ENCODE results near the gene UGT2B15. TPM values are rescaled to one million over a fixed set of nuclear protein-coding genes. Genes with fewer than 3 reads are reported as not detected.
"Not testable (repeated sequence)": the region's sequence is repeated elsewhere in the genome, so short reads cannot be mapped to it uniquely, and the experiment has no call there.

The UGT2B15 gene
- not detected for polyA plus RNA-seq (ENCODE audit: insufficient read length)

DNA sequence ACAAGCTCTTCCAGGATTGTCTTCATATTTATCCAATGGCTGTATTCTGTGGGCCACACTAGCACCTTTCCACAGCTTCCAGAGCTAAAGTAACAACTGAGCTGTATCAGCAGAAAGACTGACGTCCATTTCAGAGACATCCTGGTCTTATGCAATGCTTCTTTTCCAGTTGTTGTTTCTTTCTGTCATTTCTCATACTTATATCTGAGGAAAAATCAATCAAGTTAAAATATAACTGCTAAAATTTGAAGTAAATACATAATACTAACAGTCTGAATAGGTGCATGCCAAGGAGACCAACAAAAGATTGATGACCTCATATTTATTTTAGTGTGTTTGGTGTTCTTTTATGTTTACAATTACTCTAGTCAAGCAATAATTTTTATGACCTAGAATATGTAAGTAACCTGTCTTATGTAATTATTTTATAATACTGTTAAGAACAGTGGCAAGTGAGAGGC, at the start of gene UGT2B15:
Gene UGT2B15 (minus strand): TSS at position 174 of the 461 bp plus-strand sequence. CDS start 34 bp downstream, at position 140.
- not testable (repeated sequence) for DNase-seq

GRCh38 chr4:68719075-68719473, 48.6 kb upstream of the UGT2B15 start:
- no peak for DNase-seq

GRCh38 chr4:68718447-68719074, 48.1 kb upstream of the UGT2B15 start:
- DNase-seq = no peak

- DNase-seq = no peak
These were observed 47.5 kb upstream of the UGT2B15 start for GRCh38 chr4:68717999-68718398.

DNA sequence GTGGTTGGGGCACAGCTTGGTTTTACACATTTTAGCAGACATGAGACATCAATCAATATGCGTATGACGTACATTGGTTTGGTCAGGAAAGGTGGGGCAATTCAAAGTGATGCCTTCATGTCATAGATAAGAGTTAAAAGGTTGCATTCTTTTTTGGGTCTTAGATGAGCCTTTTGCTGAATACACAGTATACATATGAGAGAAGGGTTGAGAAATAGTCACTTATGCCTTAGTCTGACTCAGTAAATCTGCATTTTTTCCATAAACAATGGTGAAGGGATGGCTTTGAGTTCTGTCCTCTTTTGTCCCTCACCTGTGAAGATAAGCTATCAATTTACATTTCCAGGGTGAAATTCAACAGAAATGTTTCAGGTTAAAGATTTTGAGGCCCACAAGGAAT, 43.9 kb upstream of the UGT2B15 start:
- no peak for DNase-seq

- DNase-seq = no peak
These were observed 41.8 kb upstream of the UGT2B15 start for GRCh38 chr4:68712207-68712606.

GRCh38 chr4:68708566-68708965, 38.1 kb upstream of the UGT2B15 start:
- no peak for DNase-seq

- DNase-seq = not testable (repeated sequence)
These were observed 32.7 kb upstream of the UGT2B15 start for GRCh38 chr4:68703168-68703567.

DNA sequence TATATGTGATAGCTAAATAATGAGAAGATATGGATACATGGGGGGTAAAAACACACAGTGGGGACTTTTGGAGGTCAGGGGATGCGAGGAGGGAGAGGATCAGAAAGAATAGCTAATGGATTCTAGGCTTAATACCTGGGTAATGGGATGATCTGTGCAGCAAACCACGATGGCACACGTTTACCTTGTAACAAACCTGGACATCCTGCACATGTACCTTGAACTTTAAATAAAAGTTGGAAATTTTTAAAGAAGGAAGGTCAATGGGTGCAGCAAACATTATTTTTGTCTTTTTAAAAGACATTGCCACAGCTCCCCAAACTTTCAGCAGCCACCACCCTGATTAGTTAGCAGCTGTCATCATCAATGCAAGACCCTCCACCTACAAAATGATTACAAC, 29.7 kb upstream of the UGT2B15 start:
- no peak for DNase-seq

- no peak for DNase-seq
These were observed 23.0 kb upstream of the UGT2B15 start for GRCh38 chr4:68693325-68694075.

DNA sequence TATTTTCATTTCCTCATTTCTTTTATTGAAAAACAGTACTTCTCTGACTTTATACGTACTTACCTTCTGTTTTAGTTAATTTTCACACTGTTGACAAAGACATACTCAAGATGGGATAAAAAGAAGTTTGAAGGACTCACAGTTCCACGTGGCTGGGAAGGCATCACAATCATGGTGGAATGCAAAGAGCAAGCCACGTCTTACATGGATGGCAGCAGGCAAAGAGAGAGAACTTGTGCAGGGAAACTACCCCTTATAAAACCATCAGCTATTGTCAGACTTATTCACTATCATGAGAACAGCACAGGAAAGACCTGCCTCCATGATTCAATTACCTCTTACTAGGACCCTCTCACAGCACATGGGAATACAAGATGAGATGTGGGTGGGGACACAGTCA, 20.7 kb upstream of the UGT2B15 start:
- no peak for DNase-seq

- no peak for DNase-seq
These were observed 12.6 kb upstream of the UGT2B15 start for GRCh38 chr4:68683034-68683433.

DNA sequence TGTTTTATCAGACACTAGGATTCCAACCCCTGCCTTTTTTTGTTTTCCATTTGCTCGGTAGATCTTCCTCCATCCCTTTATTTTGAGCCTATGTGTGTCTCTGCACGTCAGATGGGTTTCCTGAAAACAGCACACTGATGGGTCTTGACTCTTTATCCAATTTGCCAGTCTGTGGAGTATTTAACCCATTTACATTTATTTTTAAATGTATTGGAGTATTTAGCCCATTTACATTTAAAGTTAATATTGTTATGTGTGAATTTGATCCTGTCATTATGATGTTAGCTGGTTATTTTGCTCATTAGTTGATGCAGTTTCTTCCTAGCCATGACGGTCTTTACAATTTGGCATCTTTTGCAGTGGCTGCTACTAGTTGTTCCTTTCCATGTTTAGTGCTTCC, 10.8 kb upstream of the UGT2B15 start:
- DNase-seq = not testable (repeated sequence)

DNA sequence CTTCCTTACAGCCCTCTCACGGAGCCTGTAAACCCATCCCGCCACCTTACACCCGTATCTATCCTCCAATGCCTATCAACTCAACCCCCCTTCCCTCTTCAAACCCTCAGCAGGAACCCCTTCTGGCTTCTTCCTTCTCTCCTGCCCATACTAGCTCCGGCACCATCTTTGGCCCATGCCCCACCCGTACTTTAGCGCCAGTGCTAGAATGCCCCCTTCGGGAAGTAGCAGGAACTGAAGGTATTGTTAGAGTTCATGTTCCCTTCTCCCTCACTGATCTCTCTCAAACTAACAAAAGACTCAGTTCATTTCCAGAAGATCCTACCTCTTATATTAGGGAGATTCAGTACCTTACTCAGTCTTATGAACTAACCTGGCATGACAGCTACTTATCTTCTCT, 2.7 kb upstream of the UGT2B15 start:
- no peak for DNase-seq

- not testable (repeated sequence) for DNase-seq
These were observed 765 bp upstream of the UGT2B15 start for GRCh38 chr4:68671217-68671616.

DNA sequence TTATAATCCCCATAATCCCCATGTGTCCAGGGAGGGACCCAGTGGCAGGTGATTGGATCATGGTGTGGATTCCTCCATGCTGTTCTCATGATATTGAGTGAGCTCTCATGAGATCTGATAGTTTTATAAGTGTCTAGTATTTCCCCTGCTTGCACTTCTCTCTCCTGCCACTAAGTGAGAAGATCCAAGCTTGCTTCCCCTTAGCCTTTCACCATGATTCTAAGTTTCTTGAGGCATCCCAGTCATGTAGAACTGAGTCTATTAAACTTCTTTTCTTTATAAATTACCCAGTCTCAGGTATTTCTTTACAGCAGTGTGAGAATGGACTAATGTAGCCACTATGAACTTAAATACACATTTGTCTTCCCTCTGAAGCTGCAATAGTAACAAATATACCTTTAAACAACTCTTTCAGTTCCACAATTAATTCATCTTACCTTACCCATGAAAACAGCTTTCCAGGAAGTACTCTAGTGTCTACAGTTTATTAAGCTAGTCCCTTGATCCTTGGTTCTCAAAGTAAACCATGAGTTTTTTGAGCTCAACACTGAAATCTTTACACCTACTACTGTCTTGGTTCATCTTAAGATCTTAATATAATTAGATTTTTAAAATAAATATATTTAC, 1.8 kb downstream of the UGT2B15 start:
- DNase-seq = not testable (repeated sequence)

DNA sequence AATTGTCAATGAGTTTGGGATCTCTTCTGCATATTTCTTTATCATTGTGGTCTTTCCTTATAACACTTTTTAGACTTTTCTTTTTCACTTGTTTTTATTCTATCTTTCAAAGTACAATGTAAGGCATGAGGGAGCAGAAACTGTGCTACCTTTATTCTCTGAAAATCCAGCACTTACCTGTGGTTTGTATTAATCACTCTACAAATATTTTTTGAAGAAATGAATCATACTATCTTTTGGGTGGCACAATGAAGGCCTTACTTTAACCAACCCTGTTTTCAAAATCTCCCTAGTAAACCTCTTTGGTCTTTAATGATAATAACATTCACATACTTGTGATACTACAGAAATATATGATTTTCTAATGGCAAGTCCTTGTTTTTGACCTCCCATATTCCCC, 2.9 kb downstream of the UGT2B15 start:
- DNase-seq = not testable (repeated sequence)

DNA sequence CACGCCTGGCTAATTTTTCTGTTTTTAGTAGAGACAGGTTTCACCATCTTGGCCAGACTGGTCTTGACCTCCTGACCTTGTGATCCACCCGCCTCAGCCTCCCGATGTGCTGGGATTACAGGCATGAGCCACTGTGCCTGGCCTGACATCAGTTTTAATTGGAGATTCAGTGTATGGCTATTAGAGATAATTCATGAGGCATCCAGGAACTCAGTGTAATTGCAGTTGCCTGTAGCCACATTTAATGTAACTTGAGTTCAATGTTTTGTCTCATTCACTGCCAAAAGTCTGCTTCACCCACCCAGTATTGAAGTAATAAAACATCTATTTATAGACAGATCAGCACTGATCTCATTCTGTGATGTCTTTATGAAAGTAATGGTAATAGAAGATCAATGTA, 5.7 kb downstream of the UGT2B15 start:
- not testable (repeated sequence) for DNase-seq

DNA sequence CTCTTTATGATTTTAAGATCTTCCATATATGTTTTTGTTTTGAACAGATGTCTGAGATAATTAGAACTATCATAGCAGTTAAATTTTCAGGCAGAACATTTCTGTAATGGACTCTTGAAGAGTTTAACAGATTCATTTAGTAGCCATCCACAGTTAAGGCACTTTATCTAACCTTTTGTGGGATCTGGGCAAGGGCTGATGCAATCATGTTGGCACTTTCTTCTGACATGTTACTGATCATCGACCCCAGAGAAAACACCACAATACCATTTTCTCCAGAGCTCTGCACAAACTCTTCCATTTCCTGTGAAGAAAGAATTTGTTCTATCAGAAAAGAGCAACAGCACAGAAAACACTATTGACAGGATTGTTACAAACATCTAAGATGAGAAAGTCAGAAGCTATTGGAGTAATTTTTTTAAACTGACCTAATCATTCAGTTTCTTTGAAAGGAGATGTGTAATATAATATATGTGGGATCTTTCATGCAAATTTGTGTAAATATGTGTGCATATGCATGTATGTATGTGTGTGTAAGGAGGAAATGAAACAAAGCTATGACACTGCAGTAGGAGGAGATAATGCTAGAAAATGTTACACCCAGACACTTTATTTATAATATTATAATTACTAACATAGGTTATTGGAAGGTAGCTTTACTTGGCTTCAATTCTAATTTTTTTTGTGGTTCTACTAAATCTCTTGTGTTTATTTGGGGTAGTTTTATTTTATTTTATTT, 7.4 kb downstream of the UGT2B15 start:
- DNase-seq = not testable (repeated sequence)

- no peak for DNase-seq
These were observed 11.8 kb downstream of the UGT2B15 start for GRCh38 chr4:68658672-68659071.

DNA sequence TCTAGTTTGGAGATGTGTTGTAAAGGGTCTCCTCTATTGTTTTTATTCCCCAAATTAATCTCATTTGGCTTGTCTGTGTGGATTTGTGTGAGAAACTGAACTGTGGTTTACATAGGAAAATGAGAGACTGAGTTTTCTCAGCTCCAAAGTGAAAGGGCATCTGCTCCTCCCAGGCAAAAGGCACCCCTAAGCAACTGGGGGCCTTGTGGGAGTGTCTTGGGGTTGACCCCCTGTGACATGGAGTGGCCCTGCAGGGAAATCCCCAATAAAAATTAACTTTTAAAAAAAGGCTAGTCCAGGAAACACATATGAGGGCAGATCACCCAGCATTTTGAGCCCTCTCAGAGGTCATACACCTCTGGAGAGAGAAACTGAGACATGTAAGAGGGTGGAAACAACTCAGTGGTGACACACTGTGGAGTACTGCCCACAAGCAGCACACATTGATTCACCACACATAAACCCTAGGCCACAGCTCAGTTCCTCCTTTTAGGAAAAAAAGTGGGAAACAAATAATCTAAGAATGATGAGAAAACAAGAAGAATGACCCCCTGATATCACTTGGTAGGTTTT, 13.3 kb downstream of the UGT2B15 start:
- DNase-seq = not testable (repeated sequence)

- not testable (repeated sequence) for DNase-seq
These were observed 13.9 kb downstream of the UGT2B15 start for GRCh38 chr4:68656445-68656973.
